Activated CD4-positive, alpha-beta T cell treated with anti-CD3 and anti-CD28 coated beads, Interleukin-2, Interleukin-4, amounts not matched to agents 100 ng/mL and 50 ng/mL, durations not matched to agents 16 hours and 8 hours (primary cell): ENCODE results near the gene TNNI2.

Source experiments
- DNase-seq: peaks from one replicate; pipeline ENCODE4 v3.0.0-alpha.2; 2020; ENCODE audit warnings: low spot score

Gene TNNI2

DNA sequence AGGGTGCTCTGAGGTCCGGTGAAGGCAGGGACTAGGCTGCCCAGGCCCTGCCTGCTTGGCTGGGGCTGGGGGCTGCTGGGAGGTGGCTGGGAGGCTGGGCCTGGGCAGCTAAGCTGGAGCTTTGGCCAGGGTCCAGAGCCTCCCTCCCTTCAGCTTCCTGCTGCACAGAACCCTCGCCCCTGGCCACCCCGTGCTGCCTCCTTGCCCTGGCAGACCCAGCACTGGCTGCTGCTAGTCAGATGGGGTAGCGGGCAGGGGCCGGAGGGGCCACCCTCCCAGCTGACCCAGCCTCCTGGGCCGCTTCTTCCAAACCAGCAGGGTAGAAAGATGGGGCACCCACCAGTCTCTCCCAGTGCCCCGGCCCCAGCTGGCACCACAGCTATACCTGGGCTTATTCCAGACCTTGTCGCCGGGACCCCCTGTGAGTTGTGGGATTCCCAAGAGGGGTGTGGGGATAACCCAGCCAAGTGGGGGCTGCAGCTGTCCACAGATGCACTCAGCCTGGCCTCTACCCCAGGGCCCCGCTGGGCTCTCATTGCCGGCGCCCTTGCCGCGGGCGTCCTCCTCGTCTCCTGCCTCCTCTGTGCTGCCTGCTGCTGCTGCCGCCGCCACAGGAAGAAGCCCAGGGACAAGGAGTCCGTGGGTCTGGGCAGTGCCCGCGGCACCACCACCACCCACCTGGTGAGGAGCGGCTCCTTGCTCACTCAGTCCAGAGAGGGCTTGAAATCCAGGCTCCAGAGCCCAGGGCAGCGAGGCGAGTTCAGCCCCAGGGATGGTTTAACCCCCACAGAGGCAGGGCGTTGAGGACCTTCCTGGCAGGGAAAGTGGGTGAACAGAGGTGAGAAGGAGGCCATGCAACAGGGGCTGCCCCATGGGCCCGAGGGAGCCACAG, 3.8 kb upstream of the TNNI2 start, which contains the start of gene SYT8:
Gene SYT8 (plus strand): TSS at position 212 of the 892 bp plus-strand sequence. CDS start 116 bp downstream, at position 328.
- no peak for DNase-seq

GRCh38 chr11:1835671-1836010, 3.1 kb upstream of the TNNI2 start:
- DNase-seq = no peak

GRCh38 chr11:1836011-1836945, 2.5 kb upstream of the TNNI2 start:
- DNase-seq = no peak

DNA sequence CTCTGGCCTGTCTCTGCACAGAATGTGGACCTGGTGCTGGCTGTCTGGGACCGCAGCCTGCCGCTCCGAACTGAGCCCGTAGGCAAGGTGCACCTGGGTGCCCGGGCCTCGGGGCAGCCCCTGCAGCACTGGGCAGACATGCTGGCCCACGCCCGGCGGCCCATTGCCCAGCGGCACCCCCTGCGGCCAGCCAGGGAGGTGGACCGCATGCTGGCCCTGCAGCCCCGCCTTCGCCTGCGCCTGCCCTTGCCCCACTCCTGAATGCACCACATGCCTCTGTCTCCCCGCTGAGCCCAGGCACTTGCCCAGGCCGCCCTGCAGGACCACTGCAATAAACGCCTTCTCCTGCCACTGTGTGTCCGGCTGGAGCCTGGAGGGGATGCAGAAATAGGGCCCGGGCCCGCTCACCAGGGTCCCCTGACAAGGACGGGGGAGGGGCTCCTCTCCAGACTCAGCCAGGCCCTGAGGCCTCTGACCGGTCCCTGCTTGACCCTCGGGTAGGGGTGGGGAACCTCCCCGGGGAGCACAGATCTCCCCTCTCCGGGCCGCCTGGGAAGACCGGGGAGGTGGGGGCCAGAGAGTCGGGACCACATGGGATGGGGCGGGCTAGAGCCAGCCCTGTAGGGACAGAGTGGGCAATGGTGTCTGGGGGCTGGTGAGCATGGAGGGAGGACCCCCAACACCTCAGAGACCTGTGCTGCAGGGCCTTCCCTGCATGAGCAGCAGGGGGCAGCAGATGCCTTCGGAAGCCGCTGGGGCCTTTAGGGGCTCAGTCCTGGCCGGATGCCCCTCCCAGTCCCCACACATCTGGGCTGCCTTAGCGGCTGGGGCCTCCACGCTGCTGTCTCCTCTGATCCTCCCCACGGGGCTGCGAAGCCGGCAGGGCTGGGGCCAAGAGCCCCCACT, 1.4 kb upstream of the TNNI2 start:
- peak; percentile 81 for DNase-seq

GRCh38 chr11:1838077-1838425, 730 bp upstream of the TNNI2 start:
- no peak for DNase-seq

GRCh38 chr11:1839204-1839923, 583 bp downstream of the TNNI2 start:
- DNase-seq = no peak

DNA sequence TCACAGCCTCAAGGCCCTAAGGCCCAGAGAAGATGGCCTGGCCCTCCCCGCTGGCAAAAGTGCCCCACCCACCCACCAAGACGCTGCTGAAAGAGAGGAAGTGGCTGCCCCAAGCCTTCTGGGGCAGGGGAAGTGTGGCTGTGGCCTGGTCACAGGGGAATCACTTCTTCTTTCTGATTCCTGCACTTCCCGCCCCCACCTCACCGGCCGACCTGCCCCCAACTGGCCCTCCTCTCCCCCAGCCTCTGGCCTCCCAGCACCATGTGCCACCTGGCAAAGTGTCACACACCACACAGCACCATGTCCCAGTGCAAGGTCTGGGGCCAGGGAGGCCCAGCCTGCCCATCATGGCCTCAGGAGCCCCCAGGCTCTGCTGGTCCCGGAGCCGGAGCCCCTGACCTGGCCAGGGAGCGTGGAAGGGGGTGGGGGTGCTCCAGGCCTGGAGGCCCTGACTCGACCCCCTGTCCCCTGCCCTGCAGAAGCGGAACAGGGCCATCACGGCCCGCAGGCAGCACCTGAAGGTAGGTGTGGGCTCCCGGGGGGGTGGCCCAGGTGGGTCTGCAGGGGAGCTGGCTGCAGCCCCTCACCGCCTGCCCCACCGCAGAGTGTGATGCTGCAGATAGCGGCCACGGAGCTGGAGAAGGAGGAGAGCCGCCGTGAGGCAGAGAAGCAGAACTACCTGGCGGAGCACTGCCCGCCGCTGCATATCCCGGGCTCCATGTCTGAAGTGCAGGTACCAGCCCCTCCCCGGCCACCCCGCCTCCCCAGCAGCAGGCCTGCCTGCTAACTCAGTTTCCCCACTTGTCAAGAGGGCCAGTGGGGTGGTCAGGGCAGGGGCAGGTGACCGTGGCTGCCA, 1.4 kb downstream of the TNNI2 start:
- DNase-seq = no peak

DNA sequence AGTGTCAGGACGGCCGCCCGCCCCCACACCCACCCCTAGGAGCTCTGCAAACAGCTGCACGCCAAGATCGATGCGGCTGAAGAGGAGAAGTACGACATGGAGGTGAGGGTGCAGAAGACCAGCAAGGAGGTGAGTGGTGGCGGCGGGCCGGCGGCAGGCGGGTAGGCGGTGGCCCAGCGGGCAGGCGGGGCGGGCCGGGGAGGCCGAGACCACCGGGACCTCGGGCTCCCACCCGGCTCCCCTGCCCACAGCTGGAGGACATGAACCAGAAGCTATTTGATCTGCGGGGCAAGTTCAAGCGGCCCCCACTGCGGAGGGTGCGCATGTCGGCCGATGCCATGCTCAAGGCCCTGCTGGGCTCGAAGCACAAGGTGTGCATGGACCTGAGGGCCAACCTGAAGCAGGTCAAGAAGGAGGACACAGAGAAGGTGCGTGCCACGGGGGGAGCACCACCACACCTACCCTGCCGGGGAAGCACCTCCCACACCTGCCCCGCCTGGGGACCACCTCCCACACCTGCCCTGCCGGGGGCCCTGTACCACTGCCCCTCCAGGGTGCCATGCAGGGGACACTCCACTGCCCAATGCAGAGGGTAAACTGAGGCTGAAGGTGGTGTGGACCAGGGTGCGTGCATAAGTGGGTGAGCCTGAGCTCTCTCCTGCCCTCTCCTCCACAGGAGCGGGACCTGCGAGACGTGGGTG, 2.1 kb downstream of the TNNI2 start:
- DNase-seq = no peak

DNA sequence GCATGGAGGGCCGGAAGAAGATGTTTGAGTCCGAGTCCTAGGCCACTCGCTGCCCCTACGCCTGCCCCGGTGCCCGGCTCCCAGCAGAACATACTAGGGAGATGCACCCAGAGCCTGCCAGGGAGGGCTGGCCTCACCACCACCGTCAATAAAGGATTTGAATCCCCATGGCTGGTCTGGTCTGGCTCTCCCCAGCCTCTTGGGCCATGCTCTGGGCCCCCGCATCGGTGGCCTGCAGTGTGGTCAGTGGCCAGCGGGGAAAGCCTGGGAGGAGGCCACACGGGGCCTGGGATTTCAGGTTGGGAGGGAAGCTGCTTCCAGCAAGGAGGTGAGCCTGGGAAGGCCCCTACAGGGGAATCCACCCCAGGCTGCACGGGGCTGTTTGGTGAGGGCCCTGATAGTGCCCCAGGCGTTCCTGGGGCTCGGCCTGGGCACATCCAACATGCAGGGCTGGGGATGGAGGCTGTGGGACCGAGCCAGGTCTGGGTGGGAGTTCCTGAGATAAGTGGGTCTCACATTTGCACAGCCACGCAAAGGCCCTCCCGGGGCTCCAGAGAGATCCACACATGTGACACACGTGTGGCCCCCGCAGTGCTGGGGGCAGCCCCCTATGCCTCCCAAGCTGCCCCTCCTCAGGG, 2.8 kb downstream of the TNNI2 start:
- DNase-seq = no peak

GRCh38 chr11:1842149-1843097, 3.6 kb downstream of the TNNI2 start:
- no peak for DNase-seq

- DNase-seq = no peak
Measured at GRCh38 chr11:1843098-1843473, 4.3 kb downstream of the TNNI2 start.

- DNase-seq = no peak
Measured at GRCh38 chr11:1843796-1844195, 5.0 kb downstream of the TNNI2 start.

- DNase-seq = no peak
Measured at GRCh38 chr11:1844221-1845094, 5.7 kb downstream of the TNNI2 start.

DNA sequence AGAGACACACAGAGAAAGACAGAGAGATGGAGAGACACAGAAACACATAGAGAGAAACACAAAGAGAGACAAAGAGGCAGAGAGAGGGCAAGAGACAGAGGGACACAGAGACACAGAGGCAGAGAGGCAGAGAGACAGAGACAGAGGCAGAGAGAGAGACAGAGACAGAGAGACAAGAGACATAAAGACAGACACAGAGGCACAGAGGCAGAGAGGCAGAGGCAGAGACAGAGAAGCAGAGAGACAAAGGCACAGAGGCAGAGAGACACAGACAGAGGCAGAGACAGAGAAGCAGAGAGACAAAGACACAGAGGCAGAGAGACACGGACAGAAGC, 6.3 kb downstream of the TNNI2 start:
- DNase-seq = no peak

DNA sequence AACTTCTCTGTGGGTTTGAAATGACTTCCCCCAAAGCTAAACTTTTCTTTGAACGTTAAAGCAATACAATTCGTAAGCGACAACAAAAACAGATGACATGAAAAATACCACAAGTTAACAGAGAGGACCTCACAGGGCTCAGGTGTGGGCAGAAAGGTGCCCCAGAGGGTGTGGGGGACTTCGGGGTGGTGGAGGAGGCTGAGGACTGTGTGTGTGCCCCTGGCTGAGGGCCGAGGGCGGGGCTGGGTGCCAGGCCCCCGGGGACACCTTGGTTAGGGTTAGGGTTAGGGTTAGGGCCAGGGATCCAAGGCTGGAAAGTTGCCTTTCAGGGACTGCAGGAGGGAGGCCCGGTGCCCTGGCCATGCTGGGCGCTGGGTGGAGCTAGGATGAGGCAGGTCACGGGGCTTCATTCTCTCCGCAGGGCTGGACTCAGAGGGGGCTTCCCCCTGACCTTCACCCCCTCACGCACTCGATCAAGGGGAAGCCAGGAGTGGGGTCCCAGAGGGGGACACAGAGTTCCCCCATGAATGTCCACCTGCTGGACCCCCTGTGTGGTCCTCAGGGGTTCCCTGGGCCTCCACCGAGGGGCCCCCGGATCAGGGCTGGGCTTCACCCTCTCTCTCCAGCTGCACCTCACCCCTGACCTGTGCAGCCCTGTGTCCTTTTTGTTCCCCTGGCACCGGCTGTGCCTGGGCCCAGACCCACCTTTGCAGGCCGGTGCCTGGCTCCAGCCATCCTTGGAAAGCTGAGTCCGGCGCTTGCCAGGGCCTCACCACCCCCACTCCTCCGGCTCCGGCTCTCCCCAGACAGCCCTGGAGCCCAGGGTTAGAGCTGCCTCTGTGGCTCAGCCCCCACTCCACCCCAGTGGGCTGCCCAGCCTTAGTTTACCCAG, 7.0 kb downstream of the TNNI2 start:
- DNase-seq = no peak

GRCh38 chr11:1846453-1846932, 7.7 kb downstream of the TNNI2 start:
- no peak for DNase-seq
